ENCODE results near the gene KAZN. TPM values are rescaled to one million over a fixed set of nuclear protein-coding genes. Genes with fewer than 3 reads are reported as not detected.

The KAZN gene
- polyA plus RNA-seq, 1 donor from 2014 or later: 20.6 TPM

DNA sequence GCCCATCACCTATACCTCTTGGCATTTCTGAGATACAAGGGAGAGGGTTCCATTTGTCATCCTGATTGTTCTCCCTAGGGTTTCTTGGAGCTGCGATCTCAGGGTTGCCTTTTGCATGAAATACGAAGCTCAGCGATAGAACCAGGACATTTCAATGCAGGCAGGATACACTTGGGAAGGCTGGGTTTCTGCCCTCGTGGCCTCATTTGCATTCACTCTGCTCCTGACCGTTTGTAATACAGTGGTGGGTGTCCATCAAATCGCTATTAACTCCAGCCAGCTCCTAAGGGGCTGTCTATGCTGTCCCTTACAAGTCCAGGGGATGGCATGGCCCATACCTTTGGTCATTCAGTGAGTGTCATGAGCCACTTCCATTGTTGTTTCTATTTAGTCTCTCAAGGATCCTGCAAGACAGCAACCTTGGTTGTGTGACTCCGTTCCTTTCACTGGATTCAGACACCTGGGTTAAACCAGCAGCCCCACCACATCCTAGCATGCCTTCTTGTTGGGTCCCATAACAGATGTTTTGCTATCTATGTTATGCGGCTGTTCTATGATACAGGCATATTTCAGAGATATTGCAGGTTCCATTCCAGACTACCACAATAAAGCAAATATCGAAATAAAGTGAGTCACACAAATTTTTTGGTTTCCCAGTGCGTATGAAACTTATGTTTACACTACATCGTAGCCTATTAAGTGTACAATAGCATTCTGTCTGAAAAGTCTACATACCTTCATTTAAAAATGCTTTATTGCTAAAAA is 18.3 kb downstream of the KAZN start:
- no peak overlapping the region for H3K27ac ChIP-seq (ENCODE audit: low read length)
- peaks cover 4% of the 10 kb centered on the region for H3K36me3 ChIP-seq (ENCODE audit: insufficient read depth, low read length)
- no peaks in the 10 kb centered on the region for H3K9me3 ChIP-seq (ENCODE audit: low read length)
- H3K27me3 ChIP-seq (ENCODE audit: insufficient read depth, low read depth, low read length): no peaks in the 10 kb centered on the region
- no peaks in the 10 kb centered on the region for H4K20me1 ChIP-seq (ENCODE audit: insufficient read depth)
- no peak overlapping the region for H3K4me2 ChIP-seq (ENCODE audit: low read length)
- no peaks in the 10 kb centered on the region for H3F3A ChIP-seq (ENCODE audit: insufficient read depth, low read length, poor library complexity, severe bottlenecking)
- no peaks in the 10 kb centered on the region for H3K9me2 ChIP-seq (ENCODE audit: insufficient read depth, low read length)
- no peak overlapping the region for H2AFZ ChIP-seq (ENCODE audit: low read depth, low read length)
- peaks cover 44% of the 10 kb centered on the region for H3K79me2 ChIP-seq (replicated peaks; ENCODE audit: insufficient read depth, low read length)
- no peak overlapping the region for H3K4me3 ChIP-seq (ENCODE audit: low read length)
- TF ChIP-seq SMC3 (conservative IDR thresholded peaks at IDR 0.05; ENCODE audit: poor library complexity) (no peak), POLR2AphosphoS5 (IDR thresholded peaks at IDR 0.05) (no peak), EZH2 (IDR thresholded peaks at IDR 0.05; ENCODE audit: borderline replicate concordance, insufficient read depth, low read length, poor library complexity, severe bottlenecking) (no peak), MXI1 (conservative IDR thresholded peaks at IDR 0.05; ENCODE audit: poor library complexity, severe bottlenecking) (no peak), EP300 (conservative IDR thresholded peaks at IDR 0.05; ENCODE audit: poor library complexity, severe bottlenecking) (no peak), RAD21 (conservative IDR thresholded peaks at IDR 0.05) (no peak), TAF1 (IDR thresholded peaks at IDR 0.05; ENCODE audit: low read depth) (no peak)
- TF ChIP-seq, protein P1, sequence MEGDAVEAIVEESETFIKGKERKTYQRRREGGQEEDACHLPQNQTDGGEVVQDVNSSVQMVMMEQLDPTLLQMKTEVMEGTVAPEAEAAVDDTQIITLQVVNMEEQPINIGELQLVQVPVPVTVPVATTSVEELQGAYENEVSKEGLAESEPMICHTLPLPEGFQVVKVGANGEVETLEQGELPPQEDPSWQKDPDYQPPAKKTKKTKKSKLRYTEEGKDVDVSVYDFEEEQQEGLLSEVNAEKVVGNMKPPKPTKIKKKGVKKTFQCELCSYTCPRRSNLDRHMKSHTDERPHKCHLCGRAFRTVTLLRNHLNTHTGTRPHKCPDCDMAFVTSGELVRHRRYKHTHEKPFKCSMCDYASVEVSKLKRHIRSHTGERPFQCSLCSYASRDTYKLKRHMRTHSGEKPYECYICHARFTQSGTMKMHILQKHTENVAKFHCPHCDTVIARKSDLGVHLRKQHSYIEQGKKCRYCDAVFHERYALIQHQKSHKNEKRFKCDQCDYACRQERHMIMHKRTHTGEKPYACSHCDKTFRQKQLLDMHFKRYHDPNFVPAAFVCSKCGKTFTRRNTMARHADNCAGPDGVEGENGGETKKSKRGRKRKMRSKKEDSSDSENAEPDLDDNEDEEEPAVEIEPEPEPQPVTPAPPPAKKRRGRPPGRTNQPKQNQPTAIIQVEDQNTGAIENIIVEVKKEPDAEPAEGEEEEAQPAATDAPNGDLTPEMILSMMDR (IDR thresholded peaks at IDR 0.05; ENCODE audit: poor library complexity, severe bottlenecking): no peak
- TF ChIP-seq, protein P2, sequence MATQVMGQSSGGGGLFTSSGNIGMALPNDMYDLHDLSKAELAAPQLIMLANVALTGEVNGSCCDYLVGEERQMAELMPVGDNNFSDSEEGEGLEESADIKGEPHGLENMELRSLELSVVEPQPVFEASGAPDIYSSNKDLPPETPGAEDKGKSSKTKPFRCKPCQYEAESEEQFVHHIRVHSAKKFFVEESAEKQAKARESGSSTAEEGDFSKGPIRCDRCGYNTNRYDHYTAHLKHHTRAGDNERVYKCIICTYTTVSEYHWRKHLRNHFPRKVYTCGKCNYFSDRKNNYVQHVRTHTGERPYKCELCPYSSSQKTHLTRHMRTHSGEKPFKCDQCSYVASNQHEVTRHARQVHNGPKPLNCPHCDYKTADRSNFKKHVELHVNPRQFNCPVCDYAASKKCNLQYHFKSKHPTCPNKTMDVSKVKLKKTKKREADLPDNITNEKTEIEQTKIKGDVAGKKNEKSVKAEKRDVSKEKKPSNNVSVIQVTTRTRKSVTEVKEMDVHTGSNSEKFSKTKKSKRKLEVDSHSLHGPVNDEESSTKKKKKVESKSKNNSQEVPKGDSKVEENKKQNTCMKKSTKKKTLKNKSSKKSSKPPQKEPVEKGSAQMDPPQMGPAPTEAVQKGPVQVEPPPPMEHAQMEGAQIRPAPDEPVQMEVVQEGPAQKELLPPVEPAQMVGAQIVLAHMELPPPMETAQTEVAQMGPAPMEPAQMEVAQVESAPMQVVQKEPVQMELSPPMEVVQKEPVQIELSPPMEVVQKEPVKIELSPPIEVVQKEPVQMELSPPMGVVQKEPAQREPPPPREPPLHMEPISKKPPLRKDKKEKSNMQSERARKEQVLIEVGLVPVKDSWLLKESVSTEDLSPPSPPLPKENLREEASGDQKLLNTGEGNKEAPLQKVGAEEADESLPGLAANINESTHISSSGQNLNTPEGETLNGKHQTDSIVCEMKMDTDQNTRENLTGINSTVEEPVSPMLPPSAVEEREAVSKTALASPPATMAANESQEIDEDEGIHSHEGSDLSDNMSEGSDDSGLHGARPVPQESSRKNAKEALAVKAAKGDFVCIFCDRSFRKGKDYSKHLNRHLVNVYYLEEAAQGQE (IDR thresholded peaks at IDR 0.05; ENCODE audit: borderline replicate concordance): no peak
- H3K9ac ChIP-seq (ENCODE audit: low read length): no peak overlapping the region

DNA sequence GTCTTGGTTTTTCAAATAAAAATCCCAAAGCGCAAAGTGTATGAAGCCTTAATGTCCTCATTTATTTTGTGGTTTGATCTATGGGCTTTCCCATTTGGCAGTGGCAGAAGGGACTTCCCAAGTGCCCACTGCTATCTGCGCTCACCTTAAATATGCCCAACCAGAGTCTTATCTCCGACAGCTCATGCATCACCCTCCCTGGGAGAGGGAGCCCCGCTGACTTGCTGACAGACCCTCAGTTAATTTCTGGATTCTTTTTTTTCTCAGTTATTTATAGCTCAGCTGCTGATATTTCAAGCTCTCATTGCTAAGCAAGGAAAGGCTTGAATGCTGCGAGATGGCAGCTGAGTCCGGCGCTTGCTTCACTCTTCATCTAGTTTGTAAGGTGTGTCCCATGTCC is 19.3 kb downstream of the KAZN start:
- peaks cover 41% of the 10 kb centered on the region for H3K79me2 ChIP-seq (replicated peaks; ENCODE audit: insufficient read depth, low read length)
- TF ChIP-seq, protein P1 (IDR thresholded peaks at IDR 0.05; ENCODE audit: poor library complexity, severe bottlenecking): no peak
- no peak for TF ChIP-seq MXI1 (conservative IDR thresholded peaks at IDR 0.05; ENCODE audit: poor library complexity, severe bottlenecking)
- TF ChIP-seq, protein P2 (IDR thresholded peaks at IDR 0.05; ENCODE audit: borderline replicate concordance): no peak
- no peak for TF ChIP-seq SMC3 (conservative IDR thresholded peaks at IDR 0.05; ENCODE audit: poor library complexity)
- no peak for TF ChIP-seq RAD21 (conservative IDR thresholded peaks at IDR 0.05)
- TF ChIP-seq TAF1 (IDR thresholded peaks at IDR 0.05; ENCODE audit: low read depth): no peak
- TF ChIP-seq POLR2AphosphoS5 (IDR thresholded peaks at IDR 0.05): no peak
- no peak for TF ChIP-seq EP300 (conservative IDR thresholded peaks at IDR 0.05; ENCODE audit: poor library complexity, severe bottlenecking)
- TF ChIP-seq EZH2 (IDR thresholded peaks at IDR 0.05; ENCODE audit: borderline replicate concordance, insufficient read depth, low read length, poor library complexity, severe bottlenecking): no peak

More for the DNA sequence above, 19.3 kb downstream of the KAZN start:
- Histone ChIP-seq H3K27ac (ENCODE audit: low read length) (no peak overlapping the region), H3K36me3 (ENCODE audit: insufficient read depth, low read length) (peaks cover 4% of the 10 kb centered on the region), H3K9me2 (ENCODE audit: insufficient read depth, low read length) (no peaks in the 10 kb centered on the region), H4K20me1 (ENCODE audit: insufficient read depth) (no peaks in the 10 kb centered on the region), H3K9ac (ENCODE audit: low read length) (no peak overlapping the region), H3K4me2 (ENCODE audit: low read length) (no peak overlapping the region), H2AFZ (ENCODE audit: low read depth, low read length) (no peak overlapping the region), H3K9me3 (ENCODE audit: low read length) (no peaks in the 10 kb centered on the region), H3K27me3 (ENCODE audit: insufficient read depth, low read depth, low read length) (no peaks in the 10 kb centered on the region), H3F3A (ENCODE audit: insufficient read depth, low read length, poor library complexity, severe bottlenecking) (no peaks in the 10 kb centered on the region), H3K4me3 (ENCODE audit: low read length) (no peak overlapping the region)
